PC-9 (cell line): Measurements from ENCODE around the gene SUSD1.

Experiments
- CTCF ChIP-seq: fragments of 200-600 bp; sonication (generic); conservative IDR thresholded peaks from 2 replicates; pipeline ENCODE4 v1.6.1; 2017; ENCODE audit warnings: mixed run types, antibody characterized with exemption, mild to moderate bottlenecking, moderate library complexity
- EZH2 ChIP-seq: fragments of 200-600 bp; sonication (generic); IDR thresholded peaks from 2 replicates; pipeline ENCODE4 v1.8.0; 2017; ENCODE audit warnings: antibody characterized with exemption, low read depth

- TF ChIP-seq CTCF (no peak), EZH2 (no peak)
These were observed 177.3 kb downstream of the SUSD1 start for GRCh38 chr9:111997831-111998230.
